Lower leg skin (tissue), 3 donors: Measurements from ENCODE around the gene ODAD4.

ENCODE experiments used
- CTCF ChIP-seq, 3 donors: fragments of 450-650 bp; IDR thresholded peaks; one replicate each; pipeline ENCODE4 v1.5.1; 2016; ENCODE audit warnings: antibody characterized with exemption in 3 of 3, mild to moderate bottlenecking in 3 of 3, moderate library complexity in 2 of 3
- POLR2A ChIP-seq, 2 donors: fragments of 450-650 bp; IDR thresholded peaks; one replicate each; pipeline ENCODE4 v1.6.1; 2016 to 2017; ENCODE audit warnings: antibody characterized with exemption in 2 of 2, mild to moderate bottlenecking in 1 of 2, moderate library complexity in 1 of 2

GRCh38 chr17:41909088-41909487 is 21.3 kb upstream of the ODAD4 start:
- TF ChIP-seq CTCF (IDR thresholded peaks at IDR 0.05) (no peak), POLR2A (IDR thresholded peaks at IDR 0.05) (no peak)
